PC-3 (cell line): Measurements from ENCODE around the gene IMPA2. TPM values are rescaled to one million over a fixed set of nuclear protein-coding genes. Genes with fewer than 3 reads are reported as not detected.
A peak's percentile ranks its signal among the peaks of the same experiment; 100 is the strongest.

ENCODE experiments used
- ATAC-seq: fragments of 200-7000 bp; cut with Tn5 transposase; 2 replicates; pipeline ENCODE4 v1.9.1; 2020; ENCODE audit warnings: mild to moderate bottlenecking, moderate library complexity
- BruUV-seq: library from RNA; stranded (reverse); fragments of 400-500 nt; replicated peaks from 2 replicates; lab custom pipeline; 2021; lab: Mats Ljungman, UMichigan
- CTCF ChIA-PET: fragments of 300-600 bp; sonication (Branson Sonifier 250); formaldehyde crosslinking; loops from one replicate; lab custom pipeline; 2022; ENCODE audit warnings: antibody characterized with exemption; lab: Charles Lee
- POLR2A ChIA-PET: fragments of 300-600 bp; sonication (Branson Sonifier 250); formaldehyde crosslinking; loops from one replicate; lab custom pipeline; 2022; ENCODE audit warnings: antibody characterized with exemption; ENCODE audit not compliant: unreplicated experiment; lab: Charles Lee
- DNase-seq: peaks from one replicate; pipeline ENCODE4 v3.0.0-alpha.2; 2015
- H2AFZ ChIP-seq: fragments of 300-600 bp; sonication (generic); 2 replicates; pipeline ENCODE4 v1.6.0; 2016; ENCODE audit warnings: antibody characterized with exemption, low read length
- H3F3A ChIP-seq: fragments of 300-600 bp; sonication (generic); one replicate; pipeline ENCODE4 v1.6.0; 2017; ENCODE audit warnings: antibody characterized with exemption, low read length, control low read depth, mild to moderate bottlenecking; ENCODE audit not compliant: unreplicated experiment
- H3K27ac ChIP-seq: fragments of 300-600 bp; sonication (generic); 2 replicates; pipeline ENCODE4 v1.5.1; 2016; ENCODE audit warnings: mild to moderate bottlenecking, low read length
- H3K27me3 ChIP-seq: fragments of 300-600 bp; sonication (generic); 2 replicates; pipeline ENCODE4 v1.6.1; 2016; ENCODE audit warnings: low read length, mixed read lengths
- H3K36me3 ChIP-seq: fragments of 300-600 bp; sonication (generic); 2 replicates; pipeline ENCODE4 v1.6.1; 2016; ENCODE audit warnings: low read depth, mixed run types, low read length, mixed read lengths
- H3K4me1 ChIP-seq: fragments of 300-600 bp; sonication (generic); 2 replicates; pipeline ENCODE4 v1.5.1; 2016; ENCODE audit warnings: low read length; ENCODE audit not compliant: insufficient read depth
- H3K4me2 ChIP-seq: fragments of 300-600 bp; sonication (generic); 2 replicates; pipeline ENCODE4 v1.6.0; 2016; ENCODE audit warnings: low read length
- H3K4me3 ChIP-seq: fragments of 300-600 bp; sonication (generic); 2 replicates; pipeline ENCODE4 v1.5.1; 2016; ENCODE audit warnings: mild to moderate bottlenecking, low read length, mixed read lengths
- H3K79me2 ChIP-seq: fragments of 300-600 bp; sonication (generic); 2 replicates; pipeline ENCODE4 v1.6.1; 2017; ENCODE audit warnings: low read length, mixed read lengths
- H3K9ac ChIP-seq: fragments of 300-600 bp; sonication (generic); 2 replicates; pipeline ENCODE4 v1.6.0; 2016; ENCODE audit warnings: mild to moderate bottlenecking, low read length
- H3K9me2 ChIP-seq: fragments of 300-600 bp; sonication (generic); replicated peaks from 2 replicates; pipeline ENCODE4 v1.6.1; 2016; ENCODE audit warnings: mixed run types, low read length, mixed read lengths
- H3K9me3 ChIP-seq: fragments of 300-600 bp; sonication (generic); 2 replicates; pipeline ENCODE4 v1.6.1; 2016; ENCODE audit warnings: low read length, mixed read lengths
- H4K20me1 ChIP-seq: fragments of 300-600 bp; sonication (generic); 2 replicates; pipeline ENCODE4 v1.6.1; 2016; ENCODE audit warnings: low read length, mixed read lengths
- CTCF ChIP-seq: fragments of 300-600 bp; sonication (generic); conservative IDR thresholded peaks from 2 replicates; pipeline ENCODE4 v1.5.1; 2017; ENCODE audit warnings: antibody characterized with exemption, low read depth, mild to moderate bottlenecking, low read length
- EZH2 ChIP-seq: fragments of 300-600 bp; sonication (generic); IDR thresholded peaks from one replicate; pipeline ENCODE4 v1.6.1; 2017; ENCODE audit warnings: antibody characterized with exemption, mild to moderate bottlenecking, low read length; ENCODE audit not compliant: unreplicated experiment
- EZH2phosphoT487 ChIP-seq: fragments of 300-600 bp; sonication (generic); IDR thresholded peaks from 2 replicates; pipeline ENCODE4 v1.6.1; 2018; ENCODE audit warnings: mild to moderate bottlenecking, antibody characterized with exemption, low read length, borderline replicate concordance
- intact Hi-C: fragments of 100-400 bp; cut with micrococcal nuclease; formaldehyde crosslinking; loops from 2 replicates; pipeline ENCODE4 v1.9.0; 2023
- total RNA-seq: library from RNA; depleted of rRNA; stranded (reverse); fragments of >200 nt; gene quantifications from 2 replicates; pipeline ENCODE4 v1.2.3, GENCODE V29; 2014

IMPA2 gene
- total RNA-seq, 1 experiment from 2014 or later, result 38.2 TPM

GRCh38 chr18:11980163-11980493, 1.2 kb upstream of the IMPA2 start:
- H3K27me3 ChIP-seq, result no peaks in the 10 kb centered on the region
- H3K9me2 ChIP-seq, result no peaks in the 10 kb centered on the region
- no peaks in the 10 kb centered on the region for H3K36me3 ChIP-seq
- no TSS peak for BruUV-seq
- peak overlapping the region; percentile 87 for H3K9ac ChIP-seq
- TF ChIP-seq EZH2phosphoT487 (no peak), CTCF (no peak), EZH2 (no peak)
- H3K79me2 ChIP-seq, result peaks cover 29% of the 10 kb centered on the region
- ATAC-seq, result no peak
- intact Hi-C loops, result loop anchor here (1.0 to 10.0 kb wide), 3 partner anchors 72 to 395 kb away; partner anchors contain the start of genes AFG3L2 and MPPE1
- peak overlapping the region; percentile 81 for H3K27ac ChIP-seq
- H4K20me1 ChIP-seq, result no peaks in the 10 kb centered on the region
- CTCF ChIA-PET, result interaction anchor here (0.6 to 3.9 kb wide), 5 partner anchors 15 to 293 kb away, joined by 4 to 48 read pairs (median 10); no protein-coding TSS in a partner anchor
- H2AFZ ChIP-seq, result peak overlapping the region; percentile 86
- POLR2A ChIA-PET, result interaction anchor here (0.6 to 2.4 kb wide), 8 partner anchors 14 to 627 kb away, joined by 3 to 22 read pairs (median 9); no protein-coding TSS in a partner anchor
- no peak for DNase-seq
- H3K9me3 ChIP-seq, result no peaks in the 10 kb centered on the region
- H3K4me3 ChIP-seq, result peak overlapping the region; percentile 73
- H3K4me2 ChIP-seq, result peak overlapping the region; percentile 94
- H3K4me1 ChIP-seq, result peaks cover 33% of the 10 kb centered on the region
- no peaks in the 10 kb centered on the region for H3F3A ChIP-seq

- H3K36me3 ChIP-seq, result no peaks in the 10 kb centered on the region
- DNase-seq (peak; percentile 99), ATAC-seq (peak; percentile 88)
- peaks cover 33% of the 10 kb centered on the region for H3K4me1 ChIP-seq
- H3K27ac ChIP-seq, result peak overlapping the region; percentile 81
- TSS peak; percentile 85 for BruUV-seq
- H4K20me1 ChIP-seq, result no peaks in the 10 kb centered on the region
- intact Hi-C loops, result loop anchor here (1.0 to 10.0 kb wide), 4 partner anchors 26 to 394 kb away; partner anchors contain the start of genes AFG3L2 and MPPE1
- H3K79me2 ChIP-seq, result peaks cover 34% of the 10 kb centered on the region
- H2AFZ ChIP-seq, result peak overlapping the region; percentile 86
- peak overlapping the region; percentile 87 for H3K9ac ChIP-seq
- H3K4me3 ChIP-seq, result peak overlapping the region; percentile 73
- H3K9me2 ChIP-seq, result no peaks in the 10 kb centered on the region
- CTCF ChIA-PET, result interaction anchor here (0.6 to 3.9 kb wide), 9 partner anchors 15 to 367 kb away, joined by 3 to 48 read pairs (median 6); no protein-coding TSS in a partner anchor
- H3K4me2 ChIP-seq, result peak overlapping the region; percentile 94
- no peaks in the 10 kb centered on the region for H3K27me3 ChIP-seq
- H3K9me3 ChIP-seq, result no peaks in the 10 kb centered on the region
- POLR2A ChIA-PET, result interaction anchor here (0.6 to 2.4 kb wide), 13 partner anchors 14 to 1455 kb away, joined by 3 to 22 read pairs (median 8); partner anchors contain the start of gene NAPG
- no peaks in the 10 kb centered on the region for H3F3A ChIP-seq
- TF ChIP-seq CTCF, result 0 out of 2 replicates have a peak, but pooled peaks have one; percentile 24
- no peak for TF ChIP-seq EZH2
- TF ChIP-seq EZH2phosphoT487, result peak; percentile 66
Observed at GRCh38 chr18:11980494-11981191, 664 bp upstream of the IMPA2 start.
